ENCODE measurements around the gene HOXA13.

HOXA13 gene

GRCh38 chr7:27161214-27161720, 38.6 kb downstream of the HOXA13 start:
- no peak for DNase-seq (ENCODE audit: low read depth)
- Histone ChIP-seq H3K36me3 (ENCODE audit: control insufficient read depth, insufficient read depth, low read length, severe bottlenecking) (peaks cover 5% of the 10 kb centered on the region), H3K4me1 (ENCODE audit: control insufficient read depth, insufficient read depth, low read length) (peaks cover 26% of the 10 kb centered on the region), H3K9ac (ENCODE audit: low read length) (peak overlapping the region; percentile 93), H3K27me3 (replicated peaks; ENCODE audit: control insufficient read depth, insufficient read depth, low read length) (no peaks in the 10 kb centered on the region), H3K9me3 (ENCODE audit: control insufficient read depth, low read length) (no peaks in the 10 kb centered on the region), H3K4me3 (ENCODE audit: low read length) (peak overlapping the region; percentile 88)

- peak; percentile 88 for DNase-seq (ENCODE audit: low read depth)
- H3K9me3 ChIP-seq (ENCODE audit: control insufficient read depth, low read length): no peaks in the 10 kb centered on the region
- H3K36me3 ChIP-seq (ENCODE audit: control insufficient read depth, insufficient read depth, low read length, severe bottlenecking): peaks cover 5% of the 10 kb centered on the region
- no peaks in the 10 kb centered on the region for H3K27me3 ChIP-seq (replicated peaks; ENCODE audit: control insufficient read depth, insufficient read depth, low read length)
- peak overlapping the region; percentile 88 for H3K4me3 ChIP-seq (ENCODE audit: low read length)
- H3K4me1 ChIP-seq (ENCODE audit: control insufficient read depth, insufficient read depth, low read length): peaks cover 21% of the 10 kb centered on the region
- peak overlapping the region; percentile 90 for H3K9ac ChIP-seq (ENCODE audit: low read length)
Measured at GRCh38 chr7:27160546-27161213, 39.2 kb downstream of the HOXA13 start.

- H3K9ac ChIP-seq (ENCODE audit: low read length): peak overlapping the region; percentile 90
- no peak for DNase-seq (ENCODE audit: low read depth)
- H3K4me3 ChIP-seq (ENCODE audit: low read length): peak overlapping the region; percentile 88
- peaks cover 5% of the 10 kb centered on the region for H3K36me3 ChIP-seq (ENCODE audit: control insufficient read depth, insufficient read depth, low read length, severe bottlenecking)
- H3K4me1 ChIP-seq (ENCODE audit: control insufficient read depth, insufficient read depth, low read length): peaks cover 26% of the 10 kb centered on the region
- H3K9me3 ChIP-seq (ENCODE audit: control insufficient read depth, low read length): no peaks in the 10 kb centered on the region
- no peaks in the 10 kb centered on the region for H3K27me3 ChIP-seq (replicated peaks; ENCODE audit: control insufficient read depth, insufficient read depth, low read length)
Measured at GRCh38 chr7:27160145-27160545, 39.7 kb downstream of the HOXA13 start.

- Histone ChIP-seq H3K9ac (ENCODE audit: low read length) (peak overlapping the region; percentile 90), H3K9me3 (ENCODE audit: control insufficient read depth, low read length) (no peaks in the 10 kb centered on the region), H3K36me3 (ENCODE audit: control insufficient read depth, insufficient read depth, low read length, severe bottlenecking) (peaks cover 5% of the 10 kb centered on the region), H3K27me3 (replicated peaks; ENCODE audit: control insufficient read depth, insufficient read depth, low read length) (no peaks in the 10 kb centered on the region), H3K4me3 (ENCODE audit: low read length) (peak overlapping the region; percentile 88), H3K4me1 (ENCODE audit: control insufficient read depth, insufficient read depth, low read length) (peaks cover 32% of the 10 kb centered on the region)
- no peak for DNase-seq (ENCODE audit: low read depth)
Measured at GRCh38 chr7:27159266-27160144, 40.4 kb downstream of the HOXA13 start.

GRCh38 chr7:27158436-27159265, 41.2 kb downstream of the HOXA13 start:
- Histone ChIP-seq H3K4me3 (ENCODE audit: low read length) (no peak overlapping the region), H3K36me3 (ENCODE audit: control insufficient read depth, insufficient read depth, low read length, severe bottlenecking) (peaks cover 5% of the 10 kb centered on the region), H3K4me1 (ENCODE audit: control insufficient read depth, insufficient read depth, low read length) (peaks cover 40% of the 10 kb centered on the region), H3K9me3 (ENCODE audit: control insufficient read depth, low read length) (no peaks in the 10 kb centered on the region), H3K27me3 (replicated peaks; ENCODE audit: control insufficient read depth, insufficient read depth, low read length) (no peaks in the 10 kb centered on the region), H3K9ac (ENCODE audit: low read length) (no peak overlapping the region)
- DNase-seq (ENCODE audit: low read depth): no peak

GRCh38 chr7:27157702-27158431, 42.0 kb downstream of the HOXA13 start:
- peaks cover 44% of the 10 kb centered on the region for H3K4me1 ChIP-seq (ENCODE audit: control insufficient read depth, insufficient read depth, low read length)
- no peaks in the 10 kb centered on the region for H3K27me3 ChIP-seq (replicated peaks; ENCODE audit: control insufficient read depth, insufficient read depth, low read length)
- no peak overlapping the region for H3K4me3 ChIP-seq (ENCODE audit: low read length)
- H3K36me3 ChIP-seq (ENCODE audit: control insufficient read depth, insufficient read depth, low read length, severe bottlenecking): peaks cover 2% of the 10 kb centered on the region
- no peak overlapping the region for H3K9ac ChIP-seq (ENCODE audit: low read length)
- no peak for DNase-seq (ENCODE audit: low read depth)
- no peaks in the 10 kb centered on the region for H3K9me3 ChIP-seq (ENCODE audit: control insufficient read depth, low read length)

GRCh38 chr7:27156916-27157701, 42.8 kb downstream of the HOXA13 start:
- H3K9ac ChIP-seq (ENCODE audit: low read length): peak overlapping the region; percentile 97
- peak overlapping the region; percentile 94 for H3K4me3 ChIP-seq (ENCODE audit: low read length)
- H3K9me3 ChIP-seq (ENCODE audit: control insufficient read depth, low read length): no peaks in the 10 kb centered on the region
- H3K36me3 ChIP-seq (ENCODE audit: control insufficient read depth, insufficient read depth, low read length, severe bottlenecking): no peaks in the 10 kb centered on the region
- no peak for DNase-seq (ENCODE audit: low read depth)
- peaks cover 42% of the 10 kb centered on the region for H3K4me1 ChIP-seq (ENCODE audit: control insufficient read depth, insufficient read depth, low read length)
- H3K27me3 ChIP-seq (replicated peaks; ENCODE audit: control insufficient read depth, insufficient read depth, low read length): no peaks in the 10 kb centered on the region

- Histone ChIP-seq H3K9ac (ENCODE audit: low read length) (peak within 1 kb of the TSS; percentile 97), H3K9me3 (ENCODE audit: control insufficient read depth, low read length) (no peaks in the 10 kb centered on the region), H3K4me3 (ENCODE audit: low read length) (peak within 1 kb of the TSS; percentile 94), H3K36me3 (ENCODE audit: control insufficient read depth, insufficient read depth, low read length, severe bottlenecking) (no peaks in the 10 kb centered on the region), H3K4me1 (ENCODE audit: control insufficient read depth, insufficient read depth, low read length) (peaks cover 42% of the 10 kb centered on the region), H3K27me3 (replicated peaks; ENCODE audit: control insufficient read depth, insufficient read depth, low read length) (no peaks in the 10 kb centered on the region)
- DNase-seq (ENCODE audit: low read depth): no peak
Measured at GRCh38 chr7:27156508-27156898, 43.4 kb downstream of the HOXA13 start, which contains the start of gene HOXA7. Gene HOXA7, minus strand, starts transcription at chr7:27156675. Its CDS starts 130 bp downstream, at chr7:27156545.

- peak overlapping the region; percentile 94 for H3K4me3 ChIP-seq (ENCODE audit: low read length)
- DNase-seq (ENCODE audit: low read depth): no peak
- no peaks in the 10 kb centered on the region for H3K27me3 ChIP-seq (replicated peaks; ENCODE audit: control insufficient read depth, insufficient read depth, low read length)
Measured at GRCh38 chr7:27155816-27156507, 43.9 kb downstream of the HOXA13 start.

More at GRCh38 chr7:27155816-27156507, 43.9 kb downstream of the HOXA13 start:
- Histone ChIP-seq H3K9ac (ENCODE audit: low read length) (peak overlapping the region; percentile 97), H3K36me3 (ENCODE audit: control insufficient read depth, insufficient read depth, low read length, severe bottlenecking) (no peaks in the 10 kb centered on the region), H3K4me1 (ENCODE audit: control insufficient read depth, insufficient read depth, low read length) (peaks cover 39% of the 10 kb centered on the region), H3K9me3 (ENCODE audit: control insufficient read depth, low read length) (no peaks in the 10 kb centered on the region)
